NCI-H226 (cell line): Measurements from ENCODE around the gene LSM14B.
A peak's percentile ranks its signal among the peaks of the same experiment; 100 is the strongest.
"Not testable (repeated sequence)": the region's sequence is repeated elsewhere in the genome, so short reads cannot be mapped to it uniquely, and the experiment has no call there.

Source experiments
- DNase-seq: peaks from one replicate; pipeline ENCODE4 v3.0.0-alpha.2; 2015

Gene LSM14B

DNA sequence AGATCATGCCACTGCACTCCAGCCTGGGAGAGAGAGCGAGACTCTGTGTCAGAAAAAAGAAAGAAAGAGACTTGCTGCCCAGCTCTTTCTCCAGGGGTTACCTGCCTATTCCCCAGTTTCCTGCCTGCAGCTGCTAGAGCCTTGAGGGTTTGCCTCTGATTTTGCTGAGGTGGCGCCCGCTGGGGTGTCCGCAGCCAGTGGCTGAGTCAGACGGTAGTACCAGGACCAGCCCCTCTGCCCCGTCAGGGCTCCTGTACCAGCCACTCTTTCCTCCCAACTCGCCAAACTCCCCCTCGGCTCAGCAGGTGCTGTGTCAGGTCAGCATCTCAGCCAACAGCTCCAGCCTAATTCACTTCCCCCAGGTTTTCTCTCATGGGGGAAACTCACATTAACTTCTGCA lies 7.4 kb upstream of the LSM14B start:
- no peak for DNase-seq

DNA sequence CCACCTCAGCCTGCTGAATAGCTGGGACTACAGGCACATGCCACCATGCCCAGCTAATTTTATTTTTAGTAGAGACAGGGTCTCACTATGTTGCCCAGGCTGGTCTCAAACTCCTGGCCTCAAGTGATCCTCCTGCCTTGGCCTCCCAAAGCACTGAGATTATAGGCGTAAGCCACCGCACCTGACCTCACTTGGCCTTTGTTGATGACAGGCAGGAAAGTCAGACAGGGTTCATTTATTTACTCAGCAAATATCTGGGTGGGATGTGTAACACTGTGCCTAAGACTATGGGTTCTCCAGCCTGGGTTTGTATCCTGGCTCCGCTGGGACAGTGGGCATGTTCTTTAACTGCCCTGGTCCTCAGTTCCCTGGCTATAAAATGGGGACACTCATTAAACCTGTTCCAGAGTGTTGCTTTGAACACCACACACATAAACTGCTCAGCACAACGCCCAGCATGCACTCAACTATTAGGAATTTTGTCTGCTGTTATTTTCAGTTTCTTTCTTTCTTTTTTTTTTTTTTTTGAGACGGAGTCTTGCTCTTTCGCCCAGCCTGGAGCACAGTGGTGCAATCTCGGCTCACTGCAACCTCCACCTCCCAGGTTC lies 6.4 kb upstream of the LSM14B start:
- DNase-seq: not testable (repeated sequence)

DNA sequence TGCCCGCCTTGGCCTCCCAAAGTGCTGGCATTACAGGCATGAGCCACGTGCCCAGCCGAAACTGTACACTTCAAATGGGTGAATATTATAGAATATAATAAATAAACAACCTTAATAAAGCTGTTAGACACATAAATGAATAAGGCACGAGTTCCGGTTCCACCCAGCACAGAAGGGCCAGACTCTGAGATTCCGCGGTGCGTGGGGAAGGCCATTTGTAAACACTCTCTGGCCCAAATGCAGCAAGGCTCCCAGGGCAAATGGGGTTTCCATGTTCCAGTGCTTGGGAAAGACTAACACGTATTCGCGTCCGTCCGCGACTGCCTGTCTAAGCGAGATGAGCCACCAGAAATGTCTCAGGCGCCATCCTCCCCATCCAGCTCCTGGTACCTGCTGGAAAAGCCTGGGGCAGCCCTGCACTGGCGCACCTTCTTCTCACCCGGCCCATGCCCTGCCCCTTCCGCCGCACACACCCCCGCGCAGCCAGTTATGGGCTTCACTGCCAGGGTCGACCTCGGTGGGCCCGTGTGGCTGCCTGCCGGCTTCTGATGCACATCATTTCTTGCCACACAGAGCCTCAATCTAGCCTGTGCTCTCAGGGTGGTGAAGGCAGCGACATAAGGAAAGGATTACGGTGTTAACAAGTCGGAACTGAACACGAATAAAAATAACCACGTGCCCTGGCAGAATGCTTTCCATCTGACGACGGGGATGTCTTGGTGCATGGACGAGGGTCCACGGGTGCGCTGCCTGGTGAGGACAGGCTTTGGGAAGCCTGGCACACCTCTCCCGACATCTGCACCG lies 5.5 kb upstream of the LSM14B start:
- DNase-seq: no peak

DNA sequence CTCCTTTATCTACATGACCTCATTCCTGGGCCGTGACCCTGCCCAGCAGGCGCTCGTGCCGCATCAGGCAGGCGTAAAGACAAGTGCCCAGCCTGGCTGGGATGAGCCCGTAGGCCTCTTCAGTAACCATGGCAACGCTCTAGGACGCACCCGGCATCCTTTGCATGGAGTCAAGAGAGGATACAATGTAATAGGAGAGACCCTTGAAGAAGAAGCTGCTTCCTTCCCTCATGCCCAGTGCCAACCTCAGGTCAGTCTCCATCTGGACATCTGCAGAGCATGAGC lies 5.0 kb upstream of the LSM14B start:
- DNase-seq: no peak

DNA sequence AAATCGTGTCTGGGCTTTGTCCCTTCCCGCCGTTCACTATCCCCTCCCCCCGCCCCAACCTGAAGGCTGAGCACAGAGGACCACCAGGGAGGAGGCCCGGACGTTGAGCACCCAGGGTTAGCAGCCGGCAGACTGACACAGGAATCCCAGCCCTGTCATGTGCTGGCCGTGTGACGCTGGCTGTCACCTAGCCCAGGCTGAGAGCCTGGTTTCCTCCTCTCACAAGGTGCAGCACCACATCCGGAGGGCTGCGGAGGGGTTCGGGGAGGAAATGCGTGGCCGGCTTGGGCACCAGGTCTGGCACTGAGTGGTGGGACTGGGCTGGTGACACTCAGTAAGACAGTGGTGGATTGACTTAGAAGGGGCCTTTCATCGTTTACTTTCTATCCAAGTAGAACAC lies 4.6 kb upstream of the LSM14B start:
- no peak for DNase-seq

DNA sequence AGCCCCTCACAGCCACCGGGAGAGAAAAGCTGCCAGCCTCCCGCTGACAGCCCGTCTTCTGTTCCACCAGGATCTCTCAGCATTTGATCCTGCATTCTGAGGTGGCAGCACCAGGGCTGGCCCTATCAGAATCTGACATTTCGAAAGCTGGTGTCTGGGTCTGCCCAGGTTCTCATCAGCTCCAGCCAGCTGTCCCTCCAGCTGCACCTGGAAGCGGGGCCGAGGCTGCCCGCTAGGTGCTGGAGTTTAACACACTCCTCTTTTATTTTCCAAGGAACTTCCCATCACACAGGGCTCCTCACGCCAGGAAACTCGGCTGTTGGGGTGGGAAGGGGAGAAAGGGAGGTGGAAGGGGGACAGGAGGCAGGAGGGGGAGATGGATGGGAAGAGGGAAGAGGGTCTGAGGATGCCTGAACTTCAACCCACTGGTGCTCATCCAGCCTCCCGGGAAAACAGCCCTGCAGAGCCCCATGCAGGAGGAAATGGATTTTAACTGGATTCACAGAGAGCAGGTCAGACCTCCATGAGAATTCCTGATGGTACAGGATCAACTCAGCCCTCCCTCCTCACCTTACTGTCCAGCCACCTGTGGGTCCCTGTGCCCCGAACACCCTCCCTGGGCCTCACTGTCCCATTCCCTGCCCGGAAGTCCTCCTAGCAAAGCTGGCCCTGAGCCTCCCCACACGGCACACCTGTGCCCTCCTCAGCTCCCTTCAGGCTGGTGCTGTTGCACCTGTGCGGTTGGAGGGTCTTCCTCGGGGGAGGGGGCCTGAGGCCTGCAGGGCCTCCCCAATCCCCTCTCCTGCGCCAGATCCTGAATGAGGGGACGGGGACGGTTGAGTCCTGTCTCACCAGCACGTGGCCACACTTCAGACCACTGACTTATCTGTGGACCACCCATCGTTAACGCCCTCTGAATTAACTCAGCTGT lies 3.9 kb upstream of the LSM14B start:
- DNase-seq: no peak

DNA sequence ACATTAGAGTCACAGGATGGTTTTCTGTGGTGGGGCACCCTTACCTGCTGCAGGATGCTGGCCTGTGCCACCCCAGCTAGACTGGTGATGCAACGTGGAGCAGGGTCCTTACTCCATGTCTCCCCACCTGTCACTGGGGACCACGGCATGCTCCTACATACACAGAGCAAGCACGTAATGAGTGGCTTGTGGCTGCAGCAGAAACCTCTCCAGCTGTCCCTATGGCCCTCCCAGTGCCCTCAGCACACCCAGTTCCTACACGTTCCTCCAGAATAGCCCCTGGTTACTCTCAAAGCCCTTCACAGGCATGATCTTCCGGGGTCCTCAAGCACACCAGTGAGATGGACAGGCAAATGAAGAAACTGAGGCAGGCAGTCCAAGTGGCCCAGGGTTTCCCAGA lies 3.2 kb upstream of the LSM14B start:
- no peak for DNase-seq

DNA sequence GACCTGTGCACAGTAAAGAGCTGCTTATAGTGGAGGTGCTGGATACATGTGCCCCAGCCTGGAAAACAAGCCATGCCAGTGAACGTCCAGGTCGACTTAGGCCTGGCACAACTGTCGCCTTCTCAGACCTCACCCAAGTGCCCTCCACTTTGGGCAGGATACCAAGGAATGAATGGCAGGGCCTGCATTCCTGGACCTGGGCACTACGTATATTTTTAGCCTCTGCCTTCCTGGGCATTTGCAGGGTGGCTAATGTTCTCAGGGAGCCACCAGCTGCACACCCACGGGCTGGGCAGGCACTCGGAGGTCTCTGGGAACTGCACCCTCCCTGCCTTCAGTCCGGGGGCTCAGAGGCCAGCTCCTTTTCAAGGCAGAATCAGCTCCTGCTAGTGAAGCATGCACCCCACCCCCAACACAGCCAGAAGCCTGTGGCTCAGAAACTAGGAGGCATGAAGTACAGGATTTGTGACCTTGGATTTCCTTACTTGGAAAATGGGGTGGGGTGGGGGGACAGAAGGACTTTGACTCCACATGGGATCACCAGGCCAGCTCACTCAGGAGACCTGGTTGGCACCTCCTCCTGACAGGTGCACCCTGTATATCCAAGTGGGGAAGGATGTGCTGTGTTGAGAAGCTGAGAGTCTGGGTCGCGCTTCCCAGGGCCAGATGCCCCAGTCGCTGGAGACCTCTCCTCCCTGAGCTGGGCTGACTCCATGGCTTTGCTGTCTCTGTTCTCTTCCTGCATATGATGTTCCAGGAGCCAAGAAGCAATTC lies 2.5 kb upstream of the LSM14B start:
- DNase-seq: no peak

DNA sequence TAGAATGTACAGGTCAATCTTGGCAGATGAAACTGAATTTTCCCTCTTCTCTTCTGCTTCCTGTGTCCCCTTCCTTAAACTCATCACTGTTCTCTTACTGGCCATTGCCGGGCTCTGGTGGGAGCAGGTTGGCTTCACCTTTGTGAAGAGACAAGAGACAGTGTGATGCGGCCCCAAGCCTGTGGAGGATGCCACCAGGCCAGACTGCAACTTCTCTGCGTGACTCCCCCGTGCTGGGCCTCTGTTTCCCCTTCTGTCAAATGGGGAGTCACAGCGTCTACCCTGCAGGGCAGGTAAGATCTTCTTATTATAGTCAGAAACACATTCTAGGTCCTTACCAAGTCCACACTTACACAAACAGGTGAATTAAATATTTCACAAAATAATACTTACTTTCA lies 1.9 kb upstream of the LSM14B start:
- no peak for DNase-seq

DNA sequence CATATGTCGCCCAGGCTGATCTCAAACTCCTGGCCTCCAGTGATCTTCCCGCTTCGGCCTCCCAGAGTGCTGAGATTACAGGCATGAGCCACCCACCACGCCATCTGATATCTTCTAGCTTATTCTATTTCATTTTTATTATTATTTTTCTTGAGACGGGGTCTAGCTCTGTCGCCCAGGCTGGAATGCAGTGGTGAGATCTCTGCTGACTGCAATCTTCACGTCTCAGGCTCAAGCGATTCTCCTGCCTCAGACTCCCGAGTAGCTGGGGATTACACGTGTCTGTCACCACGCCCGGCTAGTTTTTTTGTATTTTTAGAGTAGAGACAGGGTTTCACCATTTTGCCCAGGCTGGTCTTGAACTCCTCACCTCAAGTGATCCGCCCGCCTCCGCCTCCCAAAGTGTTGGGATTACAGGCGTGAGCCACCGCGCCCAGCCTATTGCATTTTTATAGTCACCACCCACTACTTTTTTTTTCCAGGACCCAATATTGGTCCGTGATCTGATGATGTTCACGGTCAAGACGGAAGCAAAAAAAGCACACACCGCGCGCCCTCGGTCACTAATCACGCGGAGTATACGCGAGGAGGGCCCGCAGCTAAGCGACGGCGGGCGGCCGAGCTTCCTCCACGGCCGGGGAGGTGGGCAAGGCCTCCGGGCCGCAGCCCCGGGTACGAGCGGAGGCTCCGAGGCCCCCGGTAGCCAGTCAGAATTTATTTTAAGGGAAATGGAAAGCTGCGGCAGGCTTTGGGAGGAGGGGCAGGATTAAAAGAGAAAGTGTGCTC lies 1.1 kb upstream of the LSM14B start:
- DNase-seq: no peak

DNA sequence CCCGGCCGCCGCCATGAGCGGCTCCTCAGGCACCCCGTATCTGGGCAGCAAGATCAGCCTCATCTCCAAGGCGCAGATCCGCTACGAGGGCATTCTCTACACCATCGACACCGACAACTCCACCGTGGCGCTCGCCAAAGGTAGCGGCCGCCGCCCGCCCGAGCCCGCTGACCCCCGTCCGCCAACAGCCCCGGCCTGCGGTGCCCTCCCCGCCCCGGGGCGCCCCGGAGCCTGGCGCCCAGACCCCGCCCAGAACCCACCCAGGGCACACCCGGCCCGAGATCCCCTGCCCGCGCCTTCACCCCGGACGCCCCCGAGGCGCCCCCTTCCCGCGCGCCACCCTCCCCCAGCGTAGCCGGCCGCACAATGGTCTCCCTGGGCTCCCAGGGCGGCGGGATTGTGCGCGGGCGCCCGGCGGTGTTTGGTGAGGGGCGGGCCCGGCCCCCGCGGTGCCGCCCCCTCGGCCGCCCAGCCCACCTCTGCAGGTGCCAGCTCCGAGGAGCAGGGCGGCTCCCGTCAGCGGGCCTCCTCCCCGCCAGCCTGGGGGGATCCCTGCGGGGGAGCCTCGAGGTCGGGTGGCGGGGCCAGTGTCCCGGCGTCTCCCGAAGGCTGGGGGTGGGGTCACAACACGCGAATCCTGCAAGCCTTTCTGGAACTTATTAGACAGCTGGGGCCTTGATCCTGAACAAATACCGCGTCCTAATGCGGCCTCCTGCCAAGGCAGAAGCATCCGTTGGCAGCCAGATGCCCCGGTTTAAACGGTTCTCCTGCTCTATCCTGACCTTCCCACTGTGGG lies 577 bp downstream of the LSM14B start:
- DNase-seq: peak; percentile 48

DNA sequence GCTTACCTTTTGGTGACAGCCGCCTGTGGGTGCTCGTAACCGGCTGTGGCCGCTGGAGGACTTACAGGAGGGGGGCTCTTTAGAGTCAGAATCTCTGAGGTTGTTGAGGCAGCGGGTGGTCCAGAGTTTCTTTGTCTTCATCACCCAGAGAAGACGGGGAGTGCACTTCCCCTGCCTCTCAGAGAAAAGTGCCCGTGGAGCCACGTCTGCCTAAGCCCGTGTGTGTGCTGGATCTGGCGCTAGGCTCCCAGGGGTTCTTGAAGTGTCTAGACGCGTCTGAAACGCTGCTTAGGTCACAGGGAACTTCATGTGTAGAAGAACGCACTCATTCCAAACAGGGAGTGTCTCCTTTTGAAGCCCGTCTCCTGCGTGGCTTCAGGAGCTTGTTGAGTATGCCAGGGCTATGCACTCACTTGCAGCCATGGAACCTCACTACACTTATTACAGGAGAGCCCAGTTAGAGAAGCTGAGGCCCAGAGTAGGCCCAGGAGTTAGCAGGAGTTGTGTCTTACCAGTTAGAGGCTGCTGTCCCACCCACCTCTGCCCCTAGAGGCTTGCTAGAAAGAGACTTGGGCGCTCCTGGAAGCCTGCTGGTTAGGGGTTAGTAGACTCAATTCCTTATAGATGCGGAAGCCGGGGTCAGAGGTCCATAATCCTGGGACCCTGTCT lies 1.3 kb downstream of the LSM14B start:
- no peak for DNase-seq

DNA sequence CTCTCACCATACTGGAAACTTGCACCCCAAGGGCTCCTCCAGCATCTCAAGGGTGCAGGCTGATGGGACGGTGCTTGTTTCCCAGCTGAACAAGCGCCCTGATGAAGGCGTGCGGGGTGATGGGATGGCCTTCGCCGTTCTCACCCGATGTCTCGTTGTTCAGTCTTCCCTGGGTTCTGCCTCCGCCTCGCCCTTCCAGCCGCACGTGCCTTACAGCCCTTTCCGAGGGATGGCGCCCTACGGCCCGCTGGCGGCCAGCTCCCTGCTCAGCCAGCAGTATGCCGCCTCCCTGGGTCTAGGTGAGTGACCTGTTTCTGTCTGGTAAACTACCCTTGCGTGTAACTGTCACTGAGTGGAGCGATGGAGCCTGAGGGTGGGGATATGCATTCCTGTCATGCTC lies 3.9 kb downstream of the LSM14B start:
- DNase-seq: no peak

DNA sequence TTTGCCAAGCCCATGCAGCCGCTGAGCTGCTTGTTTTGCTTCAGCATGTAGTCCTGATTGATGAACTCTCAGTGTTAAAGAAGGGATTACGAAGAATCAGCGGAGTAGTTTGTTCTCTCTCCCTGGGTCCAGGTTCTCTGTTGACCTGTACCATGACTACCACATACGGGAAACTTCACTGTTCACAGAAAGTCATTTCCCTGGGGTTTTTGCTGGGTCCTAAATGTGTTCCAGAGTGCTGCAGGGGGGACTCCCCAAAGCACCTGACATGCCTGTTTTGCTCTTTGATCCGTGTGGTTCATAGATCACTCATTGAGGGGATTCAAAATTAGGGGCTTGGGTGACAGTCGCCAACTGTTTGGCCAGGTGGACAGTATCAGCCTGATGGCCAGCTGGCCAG lies 5.5 kb downstream of the LSM14B start:
- no peak for DNase-seq

DNA sequence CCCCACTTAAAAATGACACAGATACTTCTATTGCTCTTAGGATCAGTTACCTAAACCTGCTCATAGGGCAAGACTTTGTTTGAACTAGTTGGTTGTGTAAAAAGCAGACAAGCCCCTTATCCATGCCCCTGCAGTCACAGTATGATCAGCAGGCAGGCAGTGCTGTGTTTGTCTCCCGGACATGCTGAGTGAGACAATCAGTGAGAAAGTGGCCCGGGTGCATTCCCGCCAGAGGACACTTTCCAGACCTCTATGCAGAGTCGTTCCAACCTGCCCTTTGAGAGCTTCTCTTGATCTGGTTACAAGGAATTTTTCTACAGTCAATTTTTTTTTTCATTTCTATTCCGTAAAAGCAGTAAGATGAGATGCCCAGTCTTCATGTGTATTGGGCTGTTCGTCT lies 6.2 kb downstream of the LSM14B start:
- no peak for DNase-seq

DNA sequence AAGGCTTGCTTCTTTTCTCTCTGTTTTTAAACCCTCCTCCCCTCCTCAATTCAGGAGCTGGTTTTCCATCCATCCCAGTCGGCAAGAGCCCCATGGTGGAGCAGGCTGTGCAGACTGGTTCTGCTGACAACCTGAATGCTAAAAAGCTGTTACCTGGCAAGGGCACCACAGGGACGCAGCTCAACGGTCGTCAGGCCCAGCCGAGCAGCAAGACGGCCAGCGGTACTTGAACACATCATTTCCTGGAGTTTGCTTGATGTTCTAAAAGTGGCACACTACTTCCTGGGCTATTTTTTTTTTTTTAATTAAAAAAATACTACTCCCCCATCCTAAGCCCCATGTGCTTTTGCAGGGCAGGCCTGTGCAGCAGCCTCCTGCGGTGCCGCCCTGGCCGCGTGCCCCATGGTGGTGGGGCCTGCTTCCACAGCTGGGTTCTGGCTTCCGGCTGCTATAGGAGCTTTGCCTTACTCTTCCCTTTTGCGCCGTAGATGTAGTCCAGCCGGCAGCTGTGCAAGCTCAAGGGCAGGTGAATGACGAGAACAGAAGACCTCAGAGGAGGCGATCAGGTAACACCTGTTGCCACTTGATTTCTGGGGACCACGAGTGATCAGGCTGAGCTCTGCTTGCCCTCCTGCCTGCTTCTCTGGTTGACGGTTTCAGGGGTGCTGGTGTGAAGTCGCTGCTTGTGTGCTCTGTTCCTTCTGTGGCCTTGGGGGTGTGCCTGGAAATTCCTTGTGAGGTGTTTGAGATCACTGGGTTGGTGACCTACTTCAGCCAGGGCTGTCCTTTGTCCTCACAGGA lies 7.7 kb downstream of the LSM14B start:
- no peak for DNase-seq

DNA sequence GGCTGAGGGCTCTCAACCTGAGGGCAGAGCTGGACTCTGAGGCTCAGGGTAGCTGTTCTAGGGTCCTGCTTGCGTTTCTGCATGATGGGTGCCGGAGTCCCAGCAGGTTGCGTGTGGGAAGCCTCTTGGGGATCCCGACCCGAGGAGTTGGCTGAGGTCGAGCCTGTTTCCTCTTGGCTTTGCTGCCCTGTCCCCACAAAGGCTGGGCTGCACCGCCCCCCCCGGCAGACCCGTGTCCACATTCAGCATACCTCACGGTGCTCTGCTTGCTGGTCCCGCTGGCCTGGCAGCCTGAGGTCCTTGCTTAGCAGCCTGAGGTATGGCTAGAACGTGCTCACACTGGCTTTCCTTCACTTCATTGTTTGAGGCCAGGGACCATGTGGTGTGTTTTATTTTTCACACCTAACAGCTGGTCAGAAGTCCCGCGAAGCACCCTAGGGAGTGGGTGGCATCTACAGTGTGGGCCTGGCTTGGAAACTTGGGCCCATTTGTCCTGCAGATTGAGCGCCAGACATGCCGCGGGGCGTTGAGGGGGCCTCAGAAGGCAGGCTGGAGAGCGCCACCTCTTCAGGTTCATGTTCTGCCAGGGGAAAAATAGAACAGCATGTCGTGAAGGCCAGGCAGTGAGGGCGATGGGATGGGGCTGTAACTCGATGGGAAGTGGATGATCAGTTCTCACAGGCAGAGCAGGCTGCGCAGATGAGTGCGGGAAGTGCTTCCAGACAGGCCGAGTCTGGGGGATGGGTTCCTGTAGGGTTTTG lies 9.5 kb downstream of the LSM14B start:
- DNase-seq: no peak

DNA sequence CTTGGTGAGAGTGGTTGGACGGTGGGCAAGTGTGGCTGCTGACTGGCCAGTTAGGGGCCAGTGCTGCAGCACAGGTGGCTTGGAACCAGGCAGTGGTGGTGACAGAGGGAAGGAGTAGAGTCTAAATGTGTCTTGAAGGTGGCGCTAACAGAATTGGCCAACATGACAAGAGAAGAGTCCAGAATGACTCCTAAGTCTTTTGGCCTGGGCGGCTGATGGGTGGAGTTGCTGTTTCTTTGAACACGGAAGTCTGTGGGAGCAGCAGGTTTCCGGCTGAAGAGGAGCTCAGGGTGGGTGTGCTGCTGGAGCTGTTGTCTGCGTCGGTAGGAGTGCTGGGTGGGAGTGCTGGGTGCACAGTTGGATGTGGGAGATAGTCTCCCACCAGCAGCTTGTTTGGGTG lies 10.1 kb downstream of the LSM14B start:
- no peak for DNase-seq
